BLaER1 treated with 17β-estradiol and CSF1 and Interleukin-3, amounts not matched to agents 10 nM and 100 nM (cell line): ENCODE results near the gene POLR3E.

Experiments
- H3K27ac ChIP-seq, 11 experiments: shearing (Covaris generic); formaldehyde crosslinking; 2 replicates each; pipeline ENCODE4 v1.8.1; 2022
- H3K27me3 ChIP-seq, 11 experiments: shearing (Covaris generic); formaldehyde crosslinking; 2 replicates each; pipeline ENCODE4 v1.8.1; 2022
- H3K36me3 ChIP-seq, 11 experiments: shearing (Covaris generic); formaldehyde crosslinking; 2 replicates each; pipeline ENCODE4 v1.8.1; 2022
- H3K4me1 ChIP-seq, 10 experiments: shearing (Covaris generic); formaldehyde crosslinking; 2 replicates each; pipeline ENCODE4 v1.8.1; 2022
- H3K4me2 ChIP-seq, 11 experiments: shearing (Covaris generic); formaldehyde crosslinking; 2 replicates each; pipeline ENCODE4 v1.8.1; 2022
- H3K4me3 ChIP-seq, 10 experiments: shearing (Covaris generic); formaldehyde crosslinking; 2 replicates each; pipeline ENCODE4 v1.8.1; 2022
- H3K9ac ChIP-seq, 11 experiments: shearing (Covaris generic); formaldehyde crosslinking; 2 replicates each; pipeline ENCODE4 v1.8.1; 2022
- H3K9me3 ChIP-seq, 11 experiments: shearing (Covaris generic); formaldehyde crosslinking; replicated peaks in 1 of 11; 2 replicates each; pipeline ENCODE4 v1.8.1; 2022
- H4K20me1 ChIP-seq, 11 experiments: shearing (Covaris generic); formaldehyde crosslinking; 2 replicates each; pipeline ENCODE4 v1.8.1; 2022
- Cebpa-rat ChIP-seq, 11 experiments: shearing (Covaris generic); IDR thresholded peaks; 2 replicates each; pipeline ENCODE4 v1.8.1; 2022

Gene POLR3E

DNA sequence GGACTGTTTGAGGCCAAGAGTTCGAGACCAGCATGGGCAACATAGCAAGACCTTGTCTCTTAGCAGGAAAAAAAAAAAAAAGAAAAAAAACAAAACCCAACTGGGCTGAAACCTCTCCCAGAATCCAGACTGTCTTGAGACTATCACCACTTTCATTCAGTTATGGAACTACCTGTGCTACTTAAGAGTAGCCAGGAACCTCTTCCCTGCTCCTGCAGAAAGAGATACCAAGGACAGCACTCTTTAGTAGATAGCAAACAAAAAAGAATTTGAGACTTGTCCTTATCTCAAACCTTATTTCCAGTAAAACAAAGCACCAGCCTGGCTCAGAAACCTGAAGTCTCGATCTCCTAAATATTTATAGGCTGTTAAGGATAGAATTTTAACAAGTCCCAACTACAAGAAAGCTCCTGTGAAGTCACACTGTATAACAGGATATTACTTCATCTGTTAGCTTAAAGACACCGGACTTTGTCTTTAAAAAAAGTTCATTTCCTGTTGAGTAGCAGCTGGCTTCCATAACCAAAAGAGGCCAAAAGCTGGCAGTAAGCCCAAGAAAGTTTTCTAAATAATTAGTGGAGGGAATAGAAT is 72.1 kb downstream of the POLR3E start:
- H3K4me3 ChIP-seq = peak overlapping the region in 2 of 10 experiments; percentile 18 to 21; a peak in 3 of 20 replicates
- peak overlapping the region in 3 of 11 experiments; percentile 13 to 42 (median 17); a peak in 2 of 22 replicates for H3K9ac ChIP-seq
- H3K36me3 ChIP-seq = peaks cover 3 to 39% (median 8%) of the 10 kb centered on the region in 11 experiments; a peak in 20 of 22 replicates
- TF ChIP-seq Cebpa-rat (IDR thresholded peaks at IDR 0.05) = no peak
- peaks cover 0 to 60% (median 0%) of the 10 kb centered on the region in 11 experiments; a peak in 6 of 22 replicates for H4K20me1 ChIP-seq
- peaks cover 46 to 73% (median 64%) of the 10 kb centered on the region in 10 experiments for H3K4me1 ChIP-seq
- H3K27ac ChIP-seq = peak overlapping the region in 10 of 11 experiments; percentile 23 to 70 (median 42); a peak in 15 of 22 replicates
- peak overlapping the region; percentile 23 to 79 (median 72); a peak in 21 of 22 replicates for H3K4me2 ChIP-seq
- H3K9me3 ChIP-seq = no peaks in the 10 kb centered on the region
- H3K27me3 ChIP-seq = no peaks in the 10 kb centered on the region

GRCh38 chr16:22370038-22370820 is 73.0 kb downstream of the POLR3E start:
- Histone ChIP-seq H3K4me3 (no peak overlapping the region), H3K4me1 (peaks cover 47 to 76% (median 68%) of the 10 kb centered on the region in 10 experiments), H4K20me1 (peaks cover 0 to 60% (median 0%) of the 10 kb centered on the region in 11 experiments; a peak in 6 of 22 replicates), H3K9ac (peak overlapping the region in 1 of 11 experiments; percentile 34; a peak in 1 of 22 replicates), H3K9me3 (no peaks in the 10 kb centered on the region), H3K36me3 (peaks cover 0 to 30% (median 0%) of the 10 kb centered on the region in 11 experiments; a peak in 9 of 22 replicates), H3K4me2 (peak overlapping the region; percentile 23 to 79 (median 72); a peak in 21 of 22 replicates), H3K27ac (peak overlapping the region in 7 of 11 experiments; percentile 5 to 65 (median 39); a peak in 8 of 22 replicates), H3K27me3 (peaks cover 0 to 3% (median 0%) of the 10 kb centered on the region in 11 experiments; a peak in 3 of 22 replicates)
- TF ChIP-seq Cebpa-rat (IDR thresholded peaks at IDR 0.05) = no peak

DNA sequence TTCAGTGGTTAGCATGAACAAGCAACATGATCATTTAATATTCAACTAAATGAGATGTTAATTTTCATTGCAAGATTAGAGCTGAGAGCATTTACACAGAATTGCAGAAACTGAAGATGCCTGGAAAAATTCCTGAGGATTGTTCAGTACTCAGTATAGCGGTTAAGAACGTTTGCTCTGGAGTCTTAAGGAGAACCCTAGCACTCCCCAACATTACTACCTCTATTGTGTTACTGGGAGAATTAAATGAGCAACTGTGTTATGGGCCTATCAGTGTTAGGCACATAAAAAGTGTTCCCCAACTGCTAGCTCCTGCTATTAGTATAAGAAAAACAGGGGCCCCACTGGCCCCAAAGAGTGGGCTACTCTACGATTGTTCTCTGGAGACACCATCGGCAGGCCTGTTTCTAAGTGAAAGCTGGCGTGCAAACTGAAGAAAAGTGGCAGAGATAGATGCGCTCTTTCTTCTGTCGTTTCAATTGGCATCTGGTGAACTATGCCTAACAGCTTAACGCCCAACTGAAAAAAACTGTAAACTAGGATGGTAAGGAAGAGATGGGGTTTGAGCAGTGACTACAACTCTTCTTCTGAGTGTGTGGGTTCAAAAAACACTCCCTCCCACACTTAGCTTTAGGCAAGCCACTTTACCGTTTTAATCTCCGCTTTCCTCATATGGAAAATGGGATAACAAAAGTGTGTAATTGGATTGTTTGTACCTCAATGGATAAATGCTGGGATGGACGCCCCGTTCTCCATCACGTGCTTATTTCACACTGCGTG is 75.9 kb downstream of the POLR3E start:
- Histone ChIP-seq H3K36me3 (peaks cover 0 to 20% (median 0%) of the 10 kb centered on the region in 11 experiments; a peak in 3 of 22 replicates), H3K4me2 (peak overlapping the region; percentile 86 to 99 (median 94)), H3K4me1 (peaks cover 47 to 70% (median 58%) of the 10 kb centered on the region in 10 experiments), H3K9me3 (no peaks in the 10 kb centered on the region), H3K27ac (0 out of 22 replicates have a peak overlapping the region, but pooled peaks of 1 of the 11 experiments have one; percentile 72), H3K27me3 (peaks cover 0 to 9% (median 0%) of the 10 kb centered on the region in 11 experiments; a peak in 4 of 22 replicates), H3K9ac (peak overlapping the region in 10 of 11 experiments; percentile 79 to 92 (median 84); a peak in 19 of 22 replicates), H3K4me3 (peak overlapping the region; percentile 64 to 90 (median 83)), H4K20me1 (peaks cover 0 to 46% (median 0%) of the 10 kb centered on the region in 11 experiments; a peak in 6 of 22 replicates)
- TF ChIP-seq Cebpa-rat (IDR thresholded peaks at IDR 0.05) = no peak

- H3K27me3 ChIP-seq = peaks cover 0 to 9% (median 0%) of the 10 kb centered on the region in 11 experiments; a peak in 4 of 22 replicates
- H3K27ac ChIP-seq = peak overlapping the region in 10 of 11 experiments; percentile 37 to 84 (median 76); a peak in 20 of 22 replicates
- peak overlapping the region; percentile 86 to 99 (median 94) for H3K4me2 ChIP-seq
- no peak for TF ChIP-seq Cebpa-rat (IDR thresholded peaks at IDR 0.05)
- H3K9me3 ChIP-seq = no peaks in the 10 kb centered on the region
- H3K9ac ChIP-seq = peak overlapping the region; percentile 78 to 92 (median 81)
- peaks cover 0 to 46% (median 0%) of the 10 kb centered on the region in 11 experiments; a peak in 6 of 22 replicates for H4K20me1 ChIP-seq
- peaks cover 44 to 63% (median 53%) of the 10 kb centered on the region in 10 experiments for H3K4me1 ChIP-seq
- H3K4me3 ChIP-seq = peak overlapping the region; percentile 64 to 90 (median 83)
- peaks cover 0 to 20% (median 0%) of the 10 kb centered on the region in 11 experiments; a peak in 3 of 22 replicates for H3K36me3 ChIP-seq
Observed at GRCh38 chr16:22373662-22374310, 76.6 kb downstream of the POLR3E start.

DNA sequence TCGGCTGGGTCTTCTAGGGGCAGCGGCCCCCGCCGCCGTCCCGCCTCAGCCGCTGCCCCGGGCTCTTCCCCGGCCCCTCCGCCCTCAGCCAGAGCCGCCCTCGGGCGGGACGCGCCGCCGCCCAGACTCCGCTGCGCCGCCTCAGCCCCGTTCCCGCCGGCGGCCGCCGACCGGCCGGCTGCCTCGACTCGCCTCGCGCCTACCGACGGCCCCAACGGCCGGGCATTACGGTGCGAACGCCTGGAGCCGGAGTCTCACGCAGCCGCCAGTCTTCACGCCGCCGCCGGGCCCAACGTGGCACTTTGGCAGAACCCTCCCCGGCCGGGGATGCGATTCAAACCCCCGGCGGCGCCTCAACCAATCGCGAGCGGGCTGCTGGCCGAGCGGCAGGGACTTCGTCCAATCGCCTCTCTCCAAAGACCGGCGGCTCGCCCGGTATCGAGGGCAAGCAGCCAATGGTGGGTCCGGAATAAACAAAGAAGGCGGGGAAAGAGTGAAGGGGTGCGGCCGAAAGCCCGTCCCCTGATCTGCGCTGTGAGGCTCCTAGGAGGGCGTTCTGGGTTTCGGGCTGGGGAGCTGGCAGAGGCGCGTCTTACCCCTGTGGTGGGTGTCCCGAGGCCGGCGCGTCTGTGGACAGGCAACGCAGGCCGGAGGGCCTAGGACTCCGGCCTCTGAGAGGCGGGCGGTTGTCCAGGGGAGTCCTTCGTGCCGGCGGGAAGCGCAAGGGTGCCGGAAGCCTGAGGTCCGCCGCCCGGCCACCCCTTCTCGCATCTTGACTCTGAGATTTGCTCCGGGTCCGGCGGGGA is 77.3 kb downstream of the POLR3E start, which contains the start of gene CDR2:
Gene CDR2 (minus strand): TSS at position 309 of the 806 bp plus-strand sequence. CDS start 310 bp downstream, outside the sequence.
- Histone ChIP-seq H4K20me1 (peaks cover 0 to 42% (median 0%) of the 10 kb centered on the region in 11 experiments; a peak in 6 of 22 replicates), H3K27ac (peak within 1 kb of the TSS in 10 of 11 experiments; percentile 37 to 84 (median 76); a peak in 20 of 22 replicates), H3K4me2 (peak within 1 kb of the TSS; percentile 86 to 99 (median 94)), H3K4me1 (peaks cover 36 to 55% (median 45%) of the 10 kb centered on the region in 10 experiments), H3K9ac (peak within 1 kb of the TSS; percentile 78 to 92 (median 81)), H3K9me3 (no peaks in the 10 kb centered on the region), H3K27me3 (peaks cover 0 to 9% (median 0%) of the 10 kb centered on the region in 11 experiments; a peak in 4 of 22 replicates), H3K4me3 (peak within 1 kb of the TSS; percentile 64 to 90 (median 83)), H3K36me3 (peaks cover 0 to 20% (median 0%) of the 10 kb centered on the region in 11 experiments; a peak in 3 of 22 replicates)
- TF ChIP-seq Cebpa-rat (IDR thresholded peaks at IDR 0.05) = no peak

GRCh38 chr16:22375117-22375962 is 78.1 kb downstream of the POLR3E start:
- peaks cover 0 to 9% (median 0%) of the 10 kb centered on the region in 11 experiments; a peak in 4 of 22 replicates for H3K27me3 ChIP-seq
- TF ChIP-seq Cebpa-rat (IDR thresholded peaks at IDR 0.05) = no peak
- H4K20me1 ChIP-seq = peaks cover 0 to 37% (median 0%) of the 10 kb centered on the region in 11 experiments; a peak in 6 of 22 replicates

More at GRCh38 chr16:22375117-22375962, 78.1 kb downstream of the POLR3E start:
- Histone ChIP-seq H3K4me3 (peak overlapping the region; percentile 64 to 90 (median 83)), H3K27ac (peak overlapping the region in 6 of 11 experiments; percentile 3 to 84 (median 49); a peak in 8 of 22 replicates), H3K4me2 (peak overlapping the region; percentile 86 to 99 (median 94)), H3K4me1 (peaks cover 28 to 47% (median 37%) of the 10 kb centered on the region in 10 experiments), H3K9ac (peak overlapping the region; percentile 72 to 92 (median 81)), H3K9me3 (no peaks in the 10 kb centered on the region), H3K36me3 (peaks cover 0 to 18% (median 0%) of the 10 kb centered on the region in 11 experiments; a peak in 3 of 22 replicates)
